ENCODE data around the gene CRB2.

The CRB2 gene

GRCh38 chr9:123402981-123403509, 47.0 kb downstream of the CRB2 start:
- no peak for DNase-seq (ENCODE audit: low read depth)
- TF ChIP-seq, protein P1, sequence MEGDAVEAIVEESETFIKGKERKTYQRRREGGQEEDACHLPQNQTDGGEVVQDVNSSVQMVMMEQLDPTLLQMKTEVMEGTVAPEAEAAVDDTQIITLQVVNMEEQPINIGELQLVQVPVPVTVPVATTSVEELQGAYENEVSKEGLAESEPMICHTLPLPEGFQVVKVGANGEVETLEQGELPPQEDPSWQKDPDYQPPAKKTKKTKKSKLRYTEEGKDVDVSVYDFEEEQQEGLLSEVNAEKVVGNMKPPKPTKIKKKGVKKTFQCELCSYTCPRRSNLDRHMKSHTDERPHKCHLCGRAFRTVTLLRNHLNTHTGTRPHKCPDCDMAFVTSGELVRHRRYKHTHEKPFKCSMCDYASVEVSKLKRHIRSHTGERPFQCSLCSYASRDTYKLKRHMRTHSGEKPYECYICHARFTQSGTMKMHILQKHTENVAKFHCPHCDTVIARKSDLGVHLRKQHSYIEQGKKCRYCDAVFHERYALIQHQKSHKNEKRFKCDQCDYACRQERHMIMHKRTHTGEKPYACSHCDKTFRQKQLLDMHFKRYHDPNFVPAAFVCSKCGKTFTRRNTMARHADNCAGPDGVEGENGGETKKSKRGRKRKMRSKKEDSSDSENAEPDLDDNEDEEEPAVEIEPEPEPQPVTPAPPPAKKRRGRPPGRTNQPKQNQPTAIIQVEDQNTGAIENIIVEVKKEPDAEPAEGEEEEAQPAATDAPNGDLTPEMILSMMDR (IDR thresholded peaks at IDR 0.05; ENCODE audit: control insufficient read depth, insufficient read depth, low read depth, low read length, missing control alignments): no peak
- no peak overlapping the region for H3K4me3 ChIP-seq (ENCODE audit: control insufficient read depth, low read depth, low read length)

DNA sequence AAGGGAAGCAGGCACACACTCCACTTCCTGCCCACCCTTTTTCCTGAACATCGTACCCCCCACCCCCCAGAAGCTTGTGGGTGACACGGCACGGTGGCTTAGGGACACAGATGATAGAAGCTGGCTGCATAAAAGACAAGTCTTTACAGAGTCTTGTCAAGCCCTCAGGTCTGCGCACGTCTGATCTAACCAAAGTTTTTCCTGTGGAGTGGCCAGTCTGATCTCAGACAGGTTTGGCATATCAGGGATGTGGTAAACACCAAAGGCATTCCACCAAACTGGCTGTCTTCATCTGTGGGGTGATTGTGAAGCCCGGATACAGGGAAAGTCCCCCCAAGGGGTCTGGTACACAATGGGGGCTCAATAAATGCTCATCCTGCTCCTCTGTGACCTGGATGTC, 50.0 kb downstream of the CRB2 start:
- no peak for DNase-seq (ENCODE audit: low read depth)
- TF ChIP-seq, protein P1 (IDR thresholded peaks at IDR 0.05; ENCODE audit: control insufficient read depth, insufficient read depth, low read depth, low read length, missing control alignments): no peak
- no peak overlapping the region for H3K4me3 ChIP-seq (ENCODE audit: control insufficient read depth, low read depth, low read length)

GRCh38 chr9:123406691-123407216, 50.8 kb downstream of the CRB2 start:
- TF ChIP-seq, protein P1 (IDR thresholded peaks at IDR 0.05; ENCODE audit: control insufficient read depth, insufficient read depth, low read depth, low read length, missing control alignments): no peak
- no peak for DNase-seq (ENCODE audit: low read depth)
- no peak overlapping the region for H3K4me3 ChIP-seq (ENCODE audit: control insufficient read depth, low read depth, low read length)

DNA sequence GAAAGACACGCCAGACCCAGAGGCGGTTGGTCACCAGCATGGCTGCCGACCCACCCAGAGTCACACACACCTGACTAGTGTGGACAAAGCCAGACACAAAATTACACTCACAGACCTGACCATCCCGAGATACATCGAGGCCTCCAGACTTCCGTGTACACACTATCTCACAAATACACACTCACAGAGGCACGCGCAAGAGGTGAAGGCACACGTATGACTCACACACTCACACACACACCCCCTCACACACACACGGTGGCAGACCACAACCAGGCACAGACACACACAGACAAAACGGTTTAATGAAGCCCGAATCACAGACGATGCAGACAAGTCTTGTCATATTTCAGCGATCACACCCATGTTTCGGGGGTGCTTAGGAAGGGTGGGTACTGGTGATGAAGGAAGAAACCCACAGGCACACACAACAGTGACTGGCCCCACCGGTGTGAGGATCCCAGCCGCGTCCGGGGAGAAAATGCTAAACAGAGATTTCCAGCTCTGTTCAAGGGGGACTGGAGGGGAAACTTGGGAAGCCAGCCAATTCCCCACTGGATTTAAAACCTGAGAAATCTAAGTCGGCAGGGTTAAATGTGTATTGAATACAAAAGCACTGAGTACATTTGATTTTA, 51.3 kb downstream of the CRB2 start:
- TF ChIP-seq, protein P1 (IDR thresholded peaks at IDR 0.05; ENCODE audit: control insufficient read depth, insufficient read depth, low read depth, low read length, missing control alignments): no peak
- no peak for DNase-seq (ENCODE audit: low read depth)
- H3K4me3 ChIP-seq (ENCODE audit: control insufficient read depth, low read depth, low read length): no peak overlapping the region

- DNase-seq (ENCODE audit: low read depth): no peak
- TF ChIP-seq, protein P1 (IDR thresholded peaks at IDR 0.05; ENCODE audit: control insufficient read depth, insufficient read depth, low read depth, low read length, missing control alignments): no peak
- H3K4me3 ChIP-seq (ENCODE audit: control insufficient read depth, low read depth, low read length): no peak overlapping the region
These were observed 52.6 kb downstream of the CRB2 start for GRCh38 chr9:123408313-123409262.

DNA sequence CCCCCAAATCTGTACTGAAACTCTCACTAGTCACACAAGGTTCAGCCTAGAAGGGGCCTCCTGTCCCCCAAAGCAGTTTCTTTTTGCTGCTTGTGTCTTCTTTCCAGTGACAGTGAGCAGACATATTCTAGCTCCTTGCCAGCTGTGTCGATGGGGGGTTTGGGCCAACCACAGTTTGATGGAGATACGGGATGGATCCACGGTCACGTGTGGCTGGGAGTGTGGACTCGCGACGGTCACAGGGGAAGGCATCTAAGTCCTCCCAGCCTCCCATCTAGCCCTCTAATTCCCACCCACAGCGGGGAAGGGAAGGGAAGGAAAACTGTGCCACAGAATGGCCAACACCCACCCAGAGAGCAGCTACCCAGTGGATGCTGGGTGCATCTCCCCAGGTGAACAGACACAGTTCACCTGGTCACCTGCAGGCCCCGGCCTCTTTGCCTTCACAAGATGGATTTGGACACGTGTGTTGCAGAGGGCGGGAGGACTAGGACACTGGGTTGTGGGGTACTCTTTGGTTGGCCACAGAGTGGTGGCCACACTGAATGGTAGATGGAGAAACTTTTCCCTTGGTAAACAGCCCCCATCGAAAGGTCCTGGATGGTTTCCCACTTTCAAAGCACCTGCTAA, 54.4 kb downstream of the CRB2 start:
- DNase-seq (ENCODE audit: low read depth): no peak
- H3K4me3 ChIP-seq (ENCODE audit: control insufficient read depth, low read depth, low read length): no peak overlapping the region
- TF ChIP-seq, protein P1 (IDR thresholded peaks at IDR 0.05; ENCODE audit: control insufficient read depth, insufficient read depth, low read depth, low read length, missing control alignments): no peak
